ENCODE measurements around the gene THBS3. TPM values are rescaled to one million over a fixed set of nuclear protein-coding genes. Genes with fewer than 3 reads are reported as not detected.

The THBS3 gene
- total RNA-seq, 1 experiment from 2014 or later = 36.8 TPM

- BruUV-seq (replicated peaks) = no TSS peak
Measured at GRCh38 chr1:155205035-155205434, 2.7 kb downstream of the THBS3 start.

DNA sequence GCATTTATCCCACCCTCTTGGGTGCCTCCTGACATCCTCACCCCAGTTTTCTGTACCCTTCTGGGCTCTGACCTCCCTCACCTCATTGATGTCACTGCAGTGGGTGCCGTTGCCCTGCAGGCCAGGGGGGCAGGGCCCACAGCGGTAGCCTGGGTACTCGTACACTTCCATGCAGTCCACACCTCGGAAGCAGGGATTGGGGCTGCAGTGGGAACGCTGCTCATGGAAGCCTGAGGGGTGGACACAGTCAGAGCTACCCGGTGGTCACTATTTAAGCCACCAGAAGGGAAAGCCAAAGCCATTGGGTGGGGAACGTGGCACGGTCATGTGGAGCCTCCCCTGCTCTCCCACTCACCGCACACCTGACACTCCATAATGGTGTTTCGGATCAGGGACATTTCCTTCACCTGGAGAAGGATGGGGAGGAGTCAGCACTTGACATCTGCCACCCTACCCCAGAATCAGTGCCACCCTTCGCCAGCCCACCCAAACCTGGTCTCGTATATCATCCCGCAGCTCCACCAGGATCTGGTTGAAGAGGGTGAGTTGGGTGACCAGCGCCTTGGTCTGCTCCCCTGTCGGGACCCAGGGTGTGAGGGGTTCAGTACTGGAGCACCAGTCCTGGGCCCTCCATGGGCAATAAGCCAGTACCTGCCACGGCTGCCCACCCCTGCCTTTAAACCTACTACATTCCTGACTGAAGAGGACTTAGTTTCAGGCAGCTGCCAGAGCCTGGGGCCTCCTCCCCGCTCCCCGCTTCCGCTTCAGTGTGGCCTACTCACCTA lies 4.8 kb downstream of the THBS3 start:
- no peak overlapping the region for H3K27ac Mint-ChIP-seq (ENCODE audit: unreplicated experiment)
- no peak overlapping the region for H3K4me3 Mint-ChIP-seq (ENCODE audit: low read depth, unreplicated experiment)
- CTCF ChIA-PET = interaction anchor here (0.6 to 0.7 kb wide), 2 partner anchors 8 to 100 kb away, joined by 3 read pairs; no protein-coding TSS in a partner anchor
- intact Hi-C loops (cut with micrococcal nuclease; ENCODE audit: unreplicated experiment) = no loop called here
- BruUV-seq (replicated peaks) = no TSS peak
- H3K4me1 Mint-ChIP-seq (ENCODE audit: low read depth, unreplicated experiment) = peaks cover 14% of the 10 kb centered on the region
- H3K36me3 Mint-ChIP-seq (ENCODE audit: insufficient read depth, unreplicated experiment) = peaks cover 8% of the 10 kb centered on the region
- DNase-seq = no peak
- H3K27me3 Mint-ChIP-seq (ENCODE audit: unreplicated experiment) = no peaks in the 10 kb centered on the region
- TF ChIP-seq CTCF (IDR thresholded peaks at IDR 0.05; ENCODE audit: unreplicated experiment) = no peak
- H3K9me3 Mint-ChIP-seq (ENCODE audit: low read depth, unreplicated experiment) = no peaks in the 10 kb centered on the region

More at GRCh38 chr1:155205035-155205434, 2.7 kb downstream of the THBS3 start:
- Mint-ChIP-seq H3K4me3 (ENCODE audit: low read depth, unreplicated experiment) (no peak overlapping the region), H3K27me3 (ENCODE audit: unreplicated experiment) (no peaks in the 10 kb centered on the region), H3K27ac (ENCODE audit: unreplicated experiment) (no peak overlapping the region), H3K36me3 (ENCODE audit: insufficient read depth, unreplicated experiment) (peaks cover 26% of the 10 kb centered on the region), H3K9me3 (ENCODE audit: low read depth, unreplicated experiment) (no peaks in the 10 kb centered on the region), H3K4me1 (ENCODE audit: low read depth, unreplicated experiment) (peaks cover 30% of the 10 kb centered on the region)
- DNase-seq = no peak
- intact Hi-C loops (cut with micrococcal nuclease; ENCODE audit: unreplicated experiment) = no loop called here
- CTCF ChIA-PET = interaction anchor here (2.7 kb wide), 1 partner anchor 11 kb away, joined by 23 read pairs; no protein-coding TSS in a partner anchor
- no peak for TF ChIP-seq CTCF (IDR thresholded peaks at IDR 0.05; ENCODE audit: unreplicated experiment)

- intact Hi-C loops (cut with micrococcal nuclease; ENCODE audit: unreplicated experiment) = no loop called here
- no peaks in the 10 kb centered on the region for H3K9me3 Mint-ChIP-seq (ENCODE audit: low read depth, unreplicated experiment)
- no peaks in the 10 kb centered on the region for H3K27me3 Mint-ChIP-seq (ENCODE audit: unreplicated experiment)
Measured at GRCh38 chr1:155202198-155202597, 5.5 kb downstream of the THBS3 start.

GRCh38 chr1:155200920-155201319 lies 6.8 kb downstream of the THBS3 start:
- DNase-seq = no peak
- no peaks in the 10 kb centered on the region for H3K9me3 Mint-ChIP-seq (ENCODE audit: low read depth, unreplicated experiment)
- no peak overlapping the region for H3K4me3 Mint-ChIP-seq (ENCODE audit: low read depth, unreplicated experiment)
- no peaks in the 10 kb centered on the region for H3K4me1 Mint-ChIP-seq (ENCODE audit: low read depth, unreplicated experiment)
- peaks cover 12% of the 10 kb centered on the region for H3K36me3 Mint-ChIP-seq (ENCODE audit: insufficient read depth, unreplicated experiment)
- BruUV-seq (replicated peaks) = no TSS peak
- intact Hi-C loops (cut with micrococcal nuclease; ENCODE audit: unreplicated experiment) = no loop called here
- peaks cover under 1% of the 10 kb centered on the region for H3K27me3 Mint-ChIP-seq (ENCODE audit: unreplicated experiment)
- H3K27ac Mint-ChIP-seq (ENCODE audit: unreplicated experiment) = no peak overlapping the region
- CTCF ChIA-PET = interaction anchor here (0.9 kb wide), 1 partner anchor 7 kb away, joined by 4 read pairs; no protein-coding TSS in a partner anchor
- TF ChIP-seq CTCF (IDR thresholded peaks at IDR 0.05; ENCODE audit: unreplicated experiment) = no peak

More at GRCh38 chr1:155202198-155202597, 5.5 kb downstream of the THBS3 start:
- no peak for DNase-seq
- Mint-ChIP-seq H3K27ac (ENCODE audit: unreplicated experiment) (no peak overlapping the region), H3K4me3 (ENCODE audit: low read depth, unreplicated experiment) (no peak overlapping the region), H3K36me3 (ENCODE audit: insufficient read depth, unreplicated experiment) (peaks cover 12% of the 10 kb centered on the region), H3K4me1 (ENCODE audit: low read depth, unreplicated experiment) (peaks cover 7% of the 10 kb centered on the region)
- no TSS peak for BruUV-seq (replicated peaks)
- CTCF ChIA-PET = interaction anchor here (0.6 kb wide), 1 partner anchor 72 kb away, joined by 5 read pairs; no protein-coding TSS in a partner anchor
- TF ChIP-seq CTCF (IDR thresholded peaks at IDR 0.05; ENCODE audit: unreplicated experiment) = no peak
